ENCODE measurements around the gene KRTAP5-5.
"Not testable (repeated sequence)": the region's sequence is repeated elsewhere in the genome, so short reads cannot be mapped to it uniquely, and the experiment has no call there.

The KRTAP5-5 gene

DNA sequence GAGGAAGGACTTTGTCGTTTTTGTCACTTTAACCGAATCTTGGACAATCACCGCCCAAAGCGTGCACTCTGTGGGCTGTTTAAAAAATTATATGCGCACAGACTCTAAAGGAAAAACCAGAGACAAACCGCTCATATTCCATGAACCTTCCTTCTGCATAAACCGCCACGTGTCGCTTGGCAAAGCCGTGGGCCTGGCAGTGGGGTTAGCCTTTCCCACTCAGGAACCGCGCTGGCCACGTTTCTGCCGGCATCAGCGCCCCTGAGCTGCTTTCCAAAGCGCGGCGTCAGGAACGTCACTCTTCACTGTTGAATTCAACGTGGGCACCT, 22.8 kb downstream of the KRTAP5-5 start:
- Histone ChIP-seq H3K4me1 (no peaks in the 10 kb centered on the region), H3K9me3 (no peaks in the 10 kb centered on the region), H3K4me3 (no peak overlapping the region), H3K36me3 (replicated peaks) (no peaks in the 10 kb centered on the region), H3K27me3 (ENCODE audit: low read depth) (peaks cover 4% of the 10 kb centered on the region)
- DNase-seq (ENCODE audit: low spot score in 2 of 2): no peak
- in situ Hi-C loops (cut with MboI; ENCODE audit: low sequenced_read_pairs): loop anchor here (10.0 kb wide), 1 partner anchor 502 kb away; no protein-coding TSS in a partner anchor

GRCh38 chr11:1652771-1653540, 23.4 kb downstream of the KRTAP5-5 start:
- H3K27me3 ChIP-seq (ENCODE audit: low read depth): peaks cover 4% of the 10 kb centered on the region
- in situ Hi-C loops (cut with MboI; ENCODE audit: low sequenced_read_pairs): loop anchor here (10.0 kb wide), 1 partner anchor 502 kb away; no protein-coding TSS in a partner anchor
- peak; percentile 36 to 85 for DNase-seq (ENCODE audit: low spot score in 2 of 2)
- no peaks in the 10 kb centered on the region for H3K9me3 ChIP-seq
- H3K4me1 ChIP-seq: no peaks in the 10 kb centered on the region
- H3K4me3 ChIP-seq: no peak overlapping the region
- H3K36me3 ChIP-seq (replicated peaks): no peaks in the 10 kb centered on the region

GRCh38 chr11:1653541-1654387, 24.2 kb downstream of the KRTAP5-5 start:
- in situ Hi-C loops (cut with MboI; ENCODE audit: low sequenced_read_pairs): loop anchor here (10.0 kb wide), 1 partner anchor 501 kb away; no protein-coding TSS in a partner anchor

DNA sequence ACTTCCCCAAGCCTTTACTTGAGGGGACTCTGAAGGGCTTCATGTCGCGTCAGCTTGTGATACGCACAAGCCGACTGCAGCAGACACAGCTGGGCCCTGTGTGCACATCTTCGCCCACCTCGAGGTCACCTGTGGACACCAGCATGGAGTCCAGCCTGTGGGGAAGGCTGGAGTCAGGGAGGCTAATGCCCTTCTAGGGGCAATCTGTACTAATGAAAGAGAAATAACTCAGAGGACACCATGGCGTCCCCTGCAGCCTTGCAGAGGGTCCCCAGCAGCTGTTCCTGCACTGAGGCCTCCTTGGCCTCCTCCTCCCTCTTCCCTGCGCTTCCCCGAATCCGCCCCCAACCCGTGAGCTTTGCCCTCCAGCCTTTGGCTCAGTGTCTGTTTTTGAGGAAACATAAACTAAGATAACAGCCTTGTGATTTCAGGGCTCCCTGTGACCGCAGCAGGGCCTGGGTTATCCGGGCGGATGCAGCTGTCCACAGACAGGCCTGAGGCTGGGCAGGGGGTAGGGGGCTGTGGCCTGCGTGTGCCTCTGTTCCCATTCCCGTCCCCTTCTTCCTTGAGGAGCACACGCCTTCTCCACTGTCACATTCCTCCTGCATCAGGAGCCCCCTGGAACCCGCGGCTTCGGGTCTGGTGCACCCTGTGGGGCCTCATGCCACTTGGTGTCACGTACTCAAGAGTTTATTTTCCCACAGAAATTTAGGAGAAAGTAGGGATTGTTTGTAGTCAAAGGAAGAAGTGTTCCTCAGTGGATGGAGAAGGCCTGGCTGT, 25.0 kb downstream of the KRTAP5-5 start:
- H3K4me1 ChIP-seq: no peaks in the 10 kb centered on the region
- H3K36me3 ChIP-seq (replicated peaks): no peaks in the 10 kb centered on the region
- H3K9me3 ChIP-seq: no peaks in the 10 kb centered on the region
- H3K27me3 ChIP-seq (ENCODE audit: low read depth): peaks cover 7% of the 10 kb centered on the region
- no peak for DNase-seq (ENCODE audit: low spot score in 2 of 2)
- in situ Hi-C loops (cut with MboI; ENCODE audit: low sequenced_read_pairs): loop anchor here (10.0 kb wide), 1 partner anchor 500 kb away; no protein-coding TSS in a partner anchor
- H3K4me3 ChIP-seq: no peak overlapping the region

More at GRCh38 chr11:1653541-1654387, 24.2 kb downstream of the KRTAP5-5 start:
- H3K27me3 ChIP-seq (ENCODE audit: low read depth): peaks cover 4% of the 10 kb centered on the region
- DNase-seq (ENCODE audit: low spot score in 2 of 2): no peak
- H3K4me1 ChIP-seq: no peaks in the 10 kb centered on the region
- H3K4me3 ChIP-seq: no peak overlapping the region
- no peaks in the 10 kb centered on the region for H3K9me3 ChIP-seq
- no peaks in the 10 kb centered on the region for H3K36me3 ChIP-seq (replicated peaks)

GRCh38 chr11:1655168-1656060, 25.8 kb downstream of the KRTAP5-5 start:
- H3K4me3 ChIP-seq: no peak overlapping the region
- DNase-seq (ENCODE audit: low spot score in 2 of 2): no peak
- no peaks in the 10 kb centered on the region for H3K36me3 ChIP-seq (replicated peaks)
- H3K27me3 ChIP-seq (ENCODE audit: low read depth): peaks cover 13% of the 10 kb centered on the region
- H3K4me1 ChIP-seq: no peaks in the 10 kb centered on the region
- H3K9me3 ChIP-seq: no peaks in the 10 kb centered on the region
- in situ Hi-C loops (cut with MboI; ENCODE audit: low sequenced_read_pairs): loop anchor here (10.0 kb wide), 1 partner anchor 499 kb away; no protein-coding TSS in a partner anchor

GRCh38 chr11:1656061-1656441, 26.5 kb downstream of the KRTAP5-5 start:
- Histone ChIP-seq H3K36me3 (replicated peaks) (no peaks in the 10 kb centered on the region), H3K27me3 (ENCODE audit: low read depth) (peaks cover 13% of the 10 kb centered on the region), H3K9me3 (no peaks in the 10 kb centered on the region), H3K4me3 (no peak overlapping the region), H3K4me1 (no peaks in the 10 kb centered on the region)
- DNase-seq (ENCODE audit: low spot score in 2 of 2): no peak
- in situ Hi-C loops (cut with MboI; ENCODE audit: low sequenced_read_pairs): loop anchor here (10.0 kb wide), 1 partner anchor 499 kb away; no protein-coding TSS in a partner anchor

DNA sequence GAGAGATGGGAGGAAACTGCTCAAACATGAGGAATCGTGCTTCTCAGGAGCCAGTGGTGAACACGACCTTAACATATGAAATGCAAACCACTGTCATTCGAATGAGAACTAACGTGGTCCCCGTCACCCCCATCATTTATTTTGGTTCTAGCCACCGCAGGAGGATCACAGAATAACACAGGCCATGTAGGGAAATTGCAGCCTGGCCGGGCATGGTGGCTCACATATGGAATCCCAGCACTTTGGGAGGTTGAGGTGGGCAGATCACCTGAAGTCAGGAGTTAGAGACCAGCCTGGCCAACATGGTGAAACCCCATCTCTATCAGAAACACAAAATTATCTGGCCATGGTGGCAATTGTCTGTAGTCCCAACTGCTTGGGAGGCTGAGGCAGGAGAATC, 27.1 kb downstream of the KRTAP5-5 start:
- no peaks in the 10 kb centered on the region for H3K9me3 ChIP-seq
- H3K27me3 ChIP-seq (ENCODE audit: low read depth): peaks cover 13% of the 10 kb centered on the region
- in situ Hi-C loops (cut with MboI; ENCODE audit: low sequenced_read_pairs): loop anchor here (10.0 kb wide), 1 partner anchor 498 kb away; no protein-coding TSS in a partner anchor
- H3K4me3 ChIP-seq: no peak overlapping the region
- no peaks in the 10 kb centered on the region for H3K4me1 ChIP-seq
- H3K36me3 ChIP-seq (replicated peaks): no peaks in the 10 kb centered on the region
- no peak for DNase-seq (ENCODE audit: low spot score in 2 of 2)

- in situ Hi-C loops (cut with MboI; ENCODE audit: low sequenced_read_pairs): loop anchor here (10.0 kb wide), 1 partner anchor 495 kb away; no protein-coding TSS in a partner anchor
- Histone ChIP-seq H3K36me3 (replicated peaks) (no peaks in the 10 kb centered on the region), H3K4me3 (no peak overlapping the region), H3K9me3 (no peaks in the 10 kb centered on the region), H3K27me3 (ENCODE audit: low read depth) (peaks cover 13% of the 10 kb centered on the region), H3K4me1 (no peaks in the 10 kb centered on the region)
- no peak for DNase-seq (ENCODE audit: low spot score in 2 of 2)
Observed at GRCh38 chr11:1659506-1659905, 29.9 kb downstream of the KRTAP5-5 start.

- H3K4me1 ChIP-seq: no peaks in the 10 kb centered on the region
Observed at GRCh38 chr11:1660111-1660867, 30.7 kb downstream of the KRTAP5-5 start.

GRCh38 chr11:1661454-1662269, 32.1 kb downstream of the KRTAP5-5 start:
- in situ Hi-C loops (cut with MboI; ENCODE audit: low sequenced_read_pairs); DNase-seq (ENCODE audit: low spot score in 2 of 2): not testable (repeated sequence)
- H3K27me3 ChIP-seq (ENCODE audit: low read depth): peaks cover 11% of the 10 kb centered on the region

More at GRCh38 chr11:1660111-1660867, 30.7 kb downstream of the KRTAP5-5 start:
- in situ Hi-C loops (cut with MboI; ENCODE audit: low sequenced_read_pairs): no loop called here
- no peak overlapping the region for H3K4me3 ChIP-seq
- no peaks in the 10 kb centered on the region for H3K9me3 ChIP-seq
- DNase-seq (ENCODE audit: low spot score in 2 of 2): no peak
- H3K27me3 ChIP-seq (ENCODE audit: low read depth): peaks cover 13% of the 10 kb centered on the region
- no peaks in the 10 kb centered on the region for H3K36me3 ChIP-seq (replicated peaks)

DNA sequence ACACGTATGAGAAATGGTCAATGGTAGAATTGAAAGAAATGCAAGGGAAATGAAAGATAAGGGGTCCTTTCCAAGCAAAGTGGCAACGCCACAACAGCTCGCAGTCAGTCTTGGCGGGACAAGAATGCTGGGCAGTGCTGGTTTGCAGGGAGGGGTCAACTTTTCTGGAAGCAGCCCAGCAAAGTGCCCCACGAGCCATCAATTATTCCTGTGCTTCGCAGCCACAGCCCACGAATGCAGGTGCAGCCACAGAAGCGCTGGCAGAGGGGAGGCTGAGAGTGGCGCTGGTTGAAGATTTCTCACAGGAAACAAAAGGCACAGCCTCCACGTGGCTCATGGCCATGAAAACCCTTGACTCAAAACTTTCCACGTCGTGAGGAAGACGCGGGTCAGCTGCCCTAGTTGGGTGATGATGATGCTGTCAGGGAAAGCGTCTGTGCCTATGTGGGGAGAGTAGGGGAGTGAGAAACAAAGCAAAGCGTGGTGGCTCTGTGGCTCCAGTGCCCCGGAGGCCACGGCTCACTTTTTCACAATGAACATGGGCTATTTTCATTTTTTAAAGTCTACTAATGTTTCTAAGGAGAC, 33.2 kb downstream of the KRTAP5-5 start:
- in situ Hi-C loops (cut with MboI; ENCODE audit: low sequenced_read_pairs); H3K4me3 ChIP-seq; DNase-seq (ENCODE audit: low spot score in 2 of 2); H3K9me3 ChIP-seq; H3K4me1 ChIP-seq; H3K27me3 ChIP-seq (ENCODE audit: low read depth); H3K36me3 ChIP-seq (replicated peaks): not testable (repeated sequence)

More at GRCh38 chr11:1661454-1662269, 32.1 kb downstream of the KRTAP5-5 start:
- H3K4me1 ChIP-seq; H3K4me3 ChIP-seq; H3K36me3 ChIP-seq (replicated peaks); H3K9me3 ChIP-seq: not testable (repeated sequence)

Data from HAP-1 (cell line).